GM23338 (cell line): ENCODE data around the gene PPP1CC. TPM values are rescaled to one million over a fixed set of nuclear protein-coding genes. Genes with fewer than 3 reads are reported as not detected.

Experiments used
- ATAC-seq: fragments of 200-7000 bp; cut with Tn5 transposase; 3 replicates; pipeline ENCODE4 v1.9.1; 2020
- DNase-seq: peaks from one replicate; pipeline ENCODE4 v3.0.0-alpha.2; 2015; ENCODE audit warnings: low spot score
- H2AFZ ChIP-seq: fragments of 200-600 bp; sonication (generic); 2 replicates; pipeline ENCODE4 v1.8.0; 2016; ENCODE audit warnings: antibody characterized with exemption, mild to moderate bottlenecking, moderate library complexity
- H3F3A ChIP-seq: fragments of 200-600 bp; sonication (generic); replicated peaks from 2 replicates; pipeline ENCODE4 v1.8.0; 2017; ENCODE audit warnings: antibody characterized with exemption, mixed run types, low read depth
- H3K27ac ChIP-seq: fragments of 200-600 bp; sonication (generic); 2 replicates; pipeline ENCODE4 v1.6.1; 2016; ENCODE audit warnings: low read depth
- H3K27me3 ChIP-seq: fragments of 200-600 bp; sonication (generic); 2 replicates; pipeline ENCODE4 v1.8.0; 2016; ENCODE audit warnings: mild to moderate bottlenecking, mixed run types, moderate library complexity; ENCODE audit not compliant: insufficient read depth
- H3K36me3 ChIP-seq: fragments of 200-600 bp; sonication (generic); 2 replicates; pipeline ENCODE4 v1.8.0; 2016; ENCODE audit warnings: mild to moderate bottlenecking; ENCODE audit not compliant: insufficient read depth
- H3K4me1 ChIP-seq: fragments of 200-600 bp; sonication (generic); 2 replicates; pipeline ENCODE4 v1.8.0; 2016; ENCODE audit warnings: mild to moderate bottlenecking, moderate library complexity; ENCODE audit not compliant: insufficient read depth
- H3K4me2 ChIP-seq: fragments of 200-600 bp; sonication (generic); 2 replicates; pipeline ENCODE4 v1.7.1; 2017; ENCODE audit warnings: mixed run types
- H3K4me3 ChIP-seq: fragments of 200-600 bp; sonication (generic); 2 replicates; pipeline ENCODE4 v1.6.1; 2016; ENCODE audit warnings: mixed run types
- H3K79me2 ChIP-seq: fragments of 200-600 bp; sonication (generic); replicated peaks from 2 replicates; pipeline ENCODE4 v1.8.0; 2017; ENCODE audit warnings: mild to moderate bottlenecking; ENCODE audit not compliant: insufficient read depth
- H3K9me2 ChIP-seq: fragments of 200-600 bp; sonication (generic); 2 replicates; pipeline ENCODE4 v1.8.0; 2017; ENCODE audit not compliant: insufficient read depth
- H4K20me1 ChIP-seq: fragments of 200-600 bp; sonication (generic); replicated peaks from 2 replicates; pipeline ENCODE4 v1.8.0; 2017; ENCODE audit warnings: mild to moderate bottlenecking; ENCODE audit not compliant: insufficient read depth
- H3K27ac Mint-ChIP-seq: 2 replicates; pipeline ENCODE4 v1.8.0; 2020; ENCODE audit warnings: inconsistent platforms, mild to moderate bottlenecking, moderate library complexity, mixed read lengths
- H3K27me3 Mint-ChIP-seq: 3 replicates; pipeline ENCODE4 v1.8.0; 2022; ENCODE audit warnings: low read depth, mild to moderate bottlenecking, moderate library complexity, mixed read lengths, inconsistent platforms; ENCODE audit not compliant: insufficient read depth, poor library complexity
- H3K36me3 Mint-ChIP-seq: 3 replicates; pipeline ENCODE4 v1.8.0; 2021; ENCODE audit warnings: low read depth, mild to moderate bottlenecking, inconsistent platforms, moderate library complexity, mixed read lengths
- H3K4me1 Mint-ChIP-seq: 3 replicates; pipeline ENCODE4 v1.8.0; 2020; ENCODE audit warnings: mild to moderate bottlenecking, inconsistent platforms, mixed read lengths
- H3K4me3 Mint-ChIP-seq: 3 replicates; pipeline ENCODE4 v1.8.0; 2021; ENCODE audit warnings: moderate library complexity, mild to moderate bottlenecking, inconsistent platforms, mixed read lengths
- H3K9me3 Mint-ChIP-seq: 3 replicates; pipeline ENCODE4 v1.8.0; 2020; ENCODE audit warnings: moderate library complexity, mild to moderate bottlenecking, inconsistent platforms, mixed read lengths
- CREB1 ChIP-seq: fragments of 250-450 bp; sonication (Bioruptor Pico); IDR thresholded peaks from 2 replicates; pipeline ENCODE4 v1.5.0; 2020; ENCODE audit warnings: low read depth, mild to moderate bottlenecking, moderate library complexity
- EZH2 ChIP-seq: fragments of 200-600 bp; sonication (generic); IDR thresholded peaks from one replicate; pipeline ENCODE4 v1.8.0; 2017; ENCODE audit warnings: antibody characterized with exemption, mild to moderate bottlenecking, low read depth; ENCODE audit not compliant: unreplicated experiment
- EZH2phosphoT487 ChIP-seq: fragments of 200-600 bp; sonication (generic); IDR thresholded peaks from one replicate; pipeline ENCODE4 v1.8.1; 2018; ENCODE audit warnings: antibody characterized with exemption; ENCODE audit not compliant: unreplicated experiment
- JUNB ChIP-seq: IDR thresholded peaks from one replicate; pipeline ENCODE4 v1.6.1; 2016; ENCODE audit warnings: antibody characterized with exemption; ENCODE audit not compliant: unreplicated experiment
- NANOG ChIP-seq: IDR thresholded peaks from 2 replicates; pipeline ENCODE4 v1.6.1; 2016; ENCODE audit warnings: antibody characterized with exemption, borderline replicate concordance
- POLR2AphosphoS5 ChIP-seq: IDR thresholded peaks from 2 replicates; pipeline ENCODE4 v1.6.1; 2016; ENCODE audit warnings: antibody characterized with exemption, low read depth
- STAT1 ChIP-seq: IDR thresholded peaks from one replicate; pipeline ENCODE4 v1.6.1; 2016; ENCODE audit warnings: antibody characterized with exemption; ENCODE audit not compliant: unreplicated experiment
- ZNF114 ChIP-seq: fragments of 250-450 bp; sonication (Bioruptor Pico); IDR thresholded peaks from 2 replicates; pipeline ENCODE4 v1.5.0; 2020; ENCODE audit warnings: mild to moderate bottlenecking, moderate library complexity
- ZNF331 ChIP-seq: fragments of 250-450 bp; sonication (Bioruptor Pico); IDR thresholded peaks from 2 replicates; pipeline ENCODE4 v1.5.0; 2020; ENCODE audit warnings: low read depth, mild to moderate bottlenecking, moderate library complexity
- polyA plus RNA-seq: library from polyadenylated mRNA; unstranded; fragments of >200 nt; fragmentation: Nextera tagmentation; extraction: Ambion mirVana; gene quantifications from 2 replicates; pipeline ENCODE4 v1.2.1, GENCODE V29; 2016
- total RNA-seq: library from RNA; depleted of rRNA; stranded (reverse); fragments of >200 nt; shearing (Covaris generic); gene quantifications from 2 replicates; pipeline ENCODE4 v1.2.3, GENCODE V29; 2014
- TF ChIP-seq, protein P1 (sequence below): fragments of 250-450 bp; sonication (Bioruptor Pico); IDR thresholded peaks from 2 replicates; pipeline ENCODE4 v1.5.0; 2020; ENCODE audit warnings: mild to moderate bottlenecking, moderate library complexity
- TF ChIP-seq, protein P2 (sequence below), 2 experiments: fragments of 200-600 bp in 1 of 2; sonication (generic) in 1 of 2; conservative IDR thresholded peaks; 2 replicates each; pipeline versions ENCODE4 v1.5.1 to v1.6.1; 2016 to 2017; ENCODE audit warnings: antibody characterized with exemption in 2 of 2, low read depth in 2 of 2, mild to moderate bottlenecking in 2 of 2, moderate library complexity in 1 of 2
- TF ChIP-seq, protein P3 (sequence below): IDR thresholded peaks from one replicate; pipeline ENCODE4 v1.6.1; 2018; ENCODE audit warnings: antibody characterized with exemption; ENCODE audit not compliant: unreplicated experiment
- TF ChIP-seq, protein P4 (sequence below): IDR thresholded peaks from 2 replicates; pipeline ENCODE4 v1.6.1; 2016; ENCODE audit warnings: antibody characterized with exemption

Gene PPP1CC
- total and polyA plus RNA-seq, 2 experiments from 2014 or later: 276 to 501 TPM

DNA sequence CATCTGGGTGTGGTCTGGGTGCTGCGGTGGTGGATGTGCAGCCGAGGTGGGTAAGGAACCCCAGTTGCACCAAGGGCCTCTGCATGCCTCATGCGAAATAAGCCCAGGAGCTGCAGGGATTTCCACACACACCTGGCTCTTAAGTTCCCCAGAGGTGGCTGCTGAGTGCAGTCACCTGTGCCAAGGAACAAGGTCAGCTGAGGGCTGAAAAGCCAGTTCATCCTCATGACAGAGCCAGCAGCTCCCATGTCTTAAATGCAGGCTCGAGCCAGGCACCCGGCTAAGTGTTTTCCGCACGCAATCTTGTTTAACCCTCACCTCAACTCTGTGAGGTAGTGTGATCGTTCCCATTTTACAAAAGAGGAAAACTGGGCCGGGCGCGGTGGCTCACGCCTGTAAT, 63.5 kb downstream of the PPP1CC start:
- H3K27me3 ChIP-seq: no peaks in the 10 kb centered on the region
- TF ChIP-seq ZNF331 (no peak), NANOG (no peak), EZH2 (no peak), POLR2AphosphoS5 (no peak), ZNF114 (no peak), CREB1 (CRISPR knock-in tag) (no peak), STAT1 (no peak), EZH2phosphoT487 (no peak), JUNB (no peak)
- TF ChIP-seq, protein P1, sequence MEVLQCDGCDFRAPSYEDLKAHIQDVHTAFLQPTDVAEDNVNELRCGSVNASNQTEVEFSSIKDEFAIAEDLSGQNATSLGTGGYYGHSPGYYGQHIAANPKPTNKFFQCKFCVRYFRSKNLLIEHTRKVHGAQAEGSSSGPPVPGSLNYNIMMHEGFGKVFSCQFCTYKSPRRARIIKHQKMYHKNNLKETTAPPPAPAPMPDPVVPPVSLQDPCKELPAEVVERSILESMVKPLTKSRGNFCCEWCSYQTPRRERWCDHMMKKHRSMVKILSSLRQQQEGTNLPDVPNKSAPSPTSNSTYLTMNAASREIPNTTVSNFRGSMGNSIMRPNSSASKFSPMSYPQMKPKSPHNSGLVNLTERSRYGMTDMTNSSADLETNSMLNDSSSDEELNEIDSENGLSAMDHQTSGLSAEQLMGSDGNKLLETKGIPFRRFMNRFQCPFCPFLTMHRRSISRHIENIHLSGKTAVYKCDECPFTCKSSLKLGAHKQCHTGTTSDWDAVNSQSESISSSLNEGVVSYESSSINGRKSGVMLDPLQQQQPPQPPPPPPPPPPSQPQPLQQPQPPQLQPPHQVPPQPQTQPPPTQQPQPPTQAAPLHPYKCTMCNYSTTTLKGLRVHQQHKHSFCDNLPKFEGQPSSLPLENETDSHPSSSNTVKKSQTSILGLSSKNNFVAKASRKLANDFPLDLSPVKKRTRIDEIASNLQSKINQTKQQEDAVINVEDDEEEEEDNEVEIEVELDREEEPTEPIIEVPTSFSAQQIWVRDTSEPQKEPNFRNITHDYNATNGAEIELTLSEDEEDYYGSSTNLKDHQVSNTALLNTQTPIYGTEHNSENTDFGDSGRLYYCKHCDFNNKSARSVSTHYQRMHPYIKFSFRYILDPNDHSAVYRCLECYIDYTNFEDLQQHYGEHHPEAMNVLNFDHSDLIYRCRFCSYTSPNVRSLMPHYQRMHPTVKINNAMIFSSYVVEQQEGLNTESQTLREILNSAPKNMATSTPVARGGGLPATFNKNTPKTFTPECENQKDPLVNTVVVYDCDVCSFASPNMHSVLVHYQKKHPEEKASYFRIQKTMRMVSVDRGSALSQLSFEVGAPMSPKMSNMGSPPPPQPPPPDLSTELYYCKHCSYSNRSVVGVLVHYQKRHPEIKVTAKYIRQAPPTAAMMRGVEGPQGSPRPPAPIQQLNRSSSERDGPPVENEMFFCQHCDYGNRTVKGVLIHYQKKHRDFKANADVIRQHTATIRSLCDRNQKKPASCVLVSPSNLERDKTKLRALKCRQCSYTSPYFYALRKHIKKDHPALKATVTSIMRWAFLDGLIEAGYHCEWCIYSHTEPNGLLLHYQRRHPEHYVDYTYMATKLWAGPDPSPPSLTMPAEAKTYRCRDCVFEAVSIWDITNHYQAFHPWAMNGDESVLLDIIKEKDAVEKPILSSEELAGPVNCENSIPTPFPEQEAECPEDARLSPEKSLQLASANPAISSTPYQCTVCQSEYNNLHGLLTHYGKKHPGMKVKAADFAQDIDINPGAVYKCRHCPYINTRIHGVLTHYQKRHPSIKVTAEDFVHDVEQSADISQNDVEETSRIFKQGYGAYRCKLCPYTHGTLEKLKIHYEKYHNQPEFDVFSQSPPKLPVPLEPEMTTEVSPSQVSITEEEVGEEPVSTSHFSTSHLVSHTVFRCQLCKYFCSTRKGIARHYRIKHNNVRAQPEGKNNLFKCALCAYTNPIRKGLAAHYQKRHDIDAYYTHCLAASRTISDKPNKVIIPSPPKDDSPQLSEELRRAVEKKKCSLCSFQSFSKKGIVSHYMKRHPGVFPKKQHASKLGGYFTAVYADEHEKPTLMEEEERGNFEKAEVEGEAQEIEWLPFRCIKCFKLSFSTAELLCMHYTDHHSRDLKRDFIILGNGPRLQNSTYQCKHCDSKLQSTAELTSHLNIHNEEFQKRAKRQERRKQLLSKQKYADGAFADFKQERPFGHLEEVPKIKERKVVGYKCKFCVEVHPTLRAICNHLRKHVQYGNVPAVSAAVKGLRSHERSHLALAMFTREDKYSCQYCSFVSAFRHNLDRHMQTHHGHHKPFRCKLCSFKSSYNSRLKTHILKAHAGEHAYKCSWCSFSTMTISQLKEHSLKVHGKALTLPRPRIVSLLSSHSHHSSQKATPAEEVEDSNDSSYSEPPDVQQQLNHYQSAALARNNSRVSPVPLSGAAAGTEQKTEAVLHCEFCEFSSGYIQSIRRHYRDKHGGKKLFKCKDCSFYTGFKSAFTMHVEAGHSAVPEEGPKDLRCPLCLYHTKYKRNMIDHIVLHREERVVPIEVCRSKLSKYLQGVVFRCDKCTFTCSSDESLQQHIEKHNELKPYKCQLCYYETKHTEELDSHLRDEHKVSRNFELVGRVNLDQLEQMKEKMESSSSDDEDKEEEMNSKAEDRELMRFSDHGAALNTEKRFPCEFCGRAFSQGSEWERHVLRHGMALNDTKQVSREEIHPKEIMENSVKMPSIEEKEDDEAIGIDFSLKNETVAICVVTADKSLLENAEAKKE (CRISPR knock-in tag): no peak
- TF ChIP-seq, protein P2, sequence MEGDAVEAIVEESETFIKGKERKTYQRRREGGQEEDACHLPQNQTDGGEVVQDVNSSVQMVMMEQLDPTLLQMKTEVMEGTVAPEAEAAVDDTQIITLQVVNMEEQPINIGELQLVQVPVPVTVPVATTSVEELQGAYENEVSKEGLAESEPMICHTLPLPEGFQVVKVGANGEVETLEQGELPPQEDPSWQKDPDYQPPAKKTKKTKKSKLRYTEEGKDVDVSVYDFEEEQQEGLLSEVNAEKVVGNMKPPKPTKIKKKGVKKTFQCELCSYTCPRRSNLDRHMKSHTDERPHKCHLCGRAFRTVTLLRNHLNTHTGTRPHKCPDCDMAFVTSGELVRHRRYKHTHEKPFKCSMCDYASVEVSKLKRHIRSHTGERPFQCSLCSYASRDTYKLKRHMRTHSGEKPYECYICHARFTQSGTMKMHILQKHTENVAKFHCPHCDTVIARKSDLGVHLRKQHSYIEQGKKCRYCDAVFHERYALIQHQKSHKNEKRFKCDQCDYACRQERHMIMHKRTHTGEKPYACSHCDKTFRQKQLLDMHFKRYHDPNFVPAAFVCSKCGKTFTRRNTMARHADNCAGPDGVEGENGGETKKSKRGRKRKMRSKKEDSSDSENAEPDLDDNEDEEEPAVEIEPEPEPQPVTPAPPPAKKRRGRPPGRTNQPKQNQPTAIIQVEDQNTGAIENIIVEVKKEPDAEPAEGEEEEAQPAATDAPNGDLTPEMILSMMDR (conservative IDR thresholded peaks at IDR 0.05; ENCODE audit: low read depth in 2 of 2): no peak
- TF ChIP-seq, protein P3, sequence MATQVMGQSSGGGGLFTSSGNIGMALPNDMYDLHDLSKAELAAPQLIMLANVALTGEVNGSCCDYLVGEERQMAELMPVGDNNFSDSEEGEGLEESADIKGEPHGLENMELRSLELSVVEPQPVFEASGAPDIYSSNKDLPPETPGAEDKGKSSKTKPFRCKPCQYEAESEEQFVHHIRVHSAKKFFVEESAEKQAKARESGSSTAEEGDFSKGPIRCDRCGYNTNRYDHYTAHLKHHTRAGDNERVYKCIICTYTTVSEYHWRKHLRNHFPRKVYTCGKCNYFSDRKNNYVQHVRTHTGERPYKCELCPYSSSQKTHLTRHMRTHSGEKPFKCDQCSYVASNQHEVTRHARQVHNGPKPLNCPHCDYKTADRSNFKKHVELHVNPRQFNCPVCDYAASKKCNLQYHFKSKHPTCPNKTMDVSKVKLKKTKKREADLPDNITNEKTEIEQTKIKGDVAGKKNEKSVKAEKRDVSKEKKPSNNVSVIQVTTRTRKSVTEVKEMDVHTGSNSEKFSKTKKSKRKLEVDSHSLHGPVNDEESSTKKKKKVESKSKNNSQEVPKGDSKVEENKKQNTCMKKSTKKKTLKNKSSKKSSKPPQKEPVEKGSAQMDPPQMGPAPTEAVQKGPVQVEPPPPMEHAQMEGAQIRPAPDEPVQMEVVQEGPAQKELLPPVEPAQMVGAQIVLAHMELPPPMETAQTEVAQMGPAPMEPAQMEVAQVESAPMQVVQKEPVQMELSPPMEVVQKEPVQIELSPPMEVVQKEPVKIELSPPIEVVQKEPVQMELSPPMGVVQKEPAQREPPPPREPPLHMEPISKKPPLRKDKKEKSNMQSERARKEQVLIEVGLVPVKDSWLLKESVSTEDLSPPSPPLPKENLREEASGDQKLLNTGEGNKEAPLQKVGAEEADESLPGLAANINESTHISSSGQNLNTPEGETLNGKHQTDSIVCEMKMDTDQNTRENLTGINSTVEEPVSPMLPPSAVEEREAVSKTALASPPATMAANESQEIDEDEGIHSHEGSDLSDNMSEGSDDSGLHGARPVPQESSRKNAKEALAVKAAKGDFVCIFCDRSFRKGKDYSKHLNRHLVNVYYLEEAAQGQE: no peak
- TF ChIP-seq, protein P4, sequence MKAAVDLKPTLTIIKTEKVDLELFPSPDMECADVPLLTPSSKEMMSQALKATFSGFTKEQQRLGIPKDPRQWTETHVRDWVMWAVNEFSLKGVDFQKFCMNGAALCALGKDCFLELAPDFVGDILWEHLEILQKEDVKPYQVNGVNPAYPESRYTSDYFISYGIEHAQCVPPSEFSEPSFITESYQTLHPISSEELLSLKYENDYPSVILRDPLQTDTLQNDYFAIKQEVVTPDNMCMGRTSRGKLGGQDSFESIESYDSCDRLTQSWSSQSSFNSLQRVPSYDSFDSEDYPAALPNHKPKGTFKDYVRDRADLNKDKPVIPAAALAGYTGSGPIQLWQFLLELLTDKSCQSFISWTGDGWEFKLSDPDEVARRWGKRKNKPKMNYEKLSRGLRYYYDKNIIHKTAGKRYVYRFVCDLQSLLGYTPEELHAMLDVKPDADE: no peak
- no peaks in the 10 kb centered on the region for H3F3A ChIP-seq
- H3K27me3 Mint-ChIP-seq: peaks cover 1% of the 10 kb centered on the region
- H3K9me3 Mint-ChIP-seq: no peaks in the 10 kb centered on the region
- no peak overlapping the region for H2AFZ ChIP-seq
- H3K27ac ChIP-seq: no peak overlapping the region
- no peaks in the 10 kb centered on the region for H3K79me2 ChIP-seq
- no peaks in the 10 kb centered on the region for H4K20me1 ChIP-seq
- H3K36me3 ChIP-seq: no peaks in the 10 kb centered on the region
- ATAC-seq (no peak), DNase-seq (no peak)
- no peak overlapping the region for H3K27ac Mint-ChIP-seq
- no peak overlapping the region for H3K4me3 ChIP-seq
- no peaks in the 10 kb centered on the region for H3K4me1 ChIP-seq
- no peak overlapping the region for H3K4me2 ChIP-seq
- H3K36me3 Mint-ChIP-seq: no peaks in the 10 kb centered on the region; the same call in 1 of the 3 replicates
- H3K4me3 Mint-ChIP-seq: no peak overlapping the region
- no peaks in the 10 kb centered on the region for H3K9me2 ChIP-seq
- H3K4me1 Mint-ChIP-seq: peaks cover 8% of the 10 kb centered on the region; the same call in 2 of the 3 replicates
